ENCODE data around the gene PRKCH. TPM values are rescaled to one million over a fixed set of nuclear protein-coding genes. Genes with fewer than 3 reads are reported as not detected.

PRKCH gene
- total RNA-seq, 2 experiments from 2014 or later: 318 to 343 TPM

GRCh38 chr14:61499991-61500390 is 178.6 kb downstream of the PRKCH start:
- no peak for DNase-seq
- ATAC-seq: no peak
- Mint-ChIP-seq H3K36me3 (ENCODE audit: low read depth) (peaks cover 90% of the 10 kb centered on the region), H3K9me3 (ENCODE audit: insufficient read depth) (peaks cover 6% of the 10 kb centered on the region), H3K4me1 (ENCODE audit: low read depth) (peaks cover 73% of the 10 kb centered on the region), H3K27me3 (ENCODE audit: low read depth) (no peaks in the 10 kb centered on the region), H3K27ac (no peak overlapping the region), H3K4me3 (no peak overlapping the region)
- ChIA-PET POLR2A (no interaction called here), CTCF (interaction anchor here (0.6 to 10.2 kb wide), 6 partner anchors 16 to 338 kb away, joined by 3 to 88 read pairs (median 4); no protein-coding TSS in a partner anchor)

GRCh38 chr14:61501714-61502458 is 180.5 kb downstream of the PRKCH start:
- H3K4me1 Mint-ChIP-seq (ENCODE audit: low read depth): peaks cover 86% of the 10 kb centered on the region

GRCh38 chr14:61502459-61503093 is 181.2 kb downstream of the PRKCH start:
- ChIA-PET CTCF (interaction anchor here (1.2 to 10.2 kb wide), 6 partner anchors 9 to 335 kb away, joined by 3 to 88 read pairs (median 13); no protein-coding TSS in a partner anchor), POLR2A (interaction anchor here (1.2 to 3.5 kb wide), 2 partner anchors 25 to 29 kb away, joined by 5 to 30 read pairs; no protein-coding TSS in a partner anchor)
- H3K36me3 Mint-ChIP-seq (ENCODE audit: low read depth): peaks cover 89% of the 10 kb centered on the region
- peaks cover 85% of the 10 kb centered on the region for H3K4me1 Mint-ChIP-seq (ENCODE audit: low read depth)
- peak overlapping the region; percentile 73 for H3K4me3 Mint-ChIP-seq
- ATAC-seq: no peak
- H3K27ac Mint-ChIP-seq: peak overlapping the region; percentile 97
- H3K9me3 Mint-ChIP-seq (ENCODE audit: insufficient read depth): peaks cover 7% of the 10 kb centered on the region
- no peaks in the 10 kb centered on the region for H3K27me3 Mint-ChIP-seq (ENCODE audit: low read depth)
- DNase-seq: no peak

More at GRCh38 chr14:61501714-61502458, 180.5 kb downstream of the PRKCH start:
- H3K4me3 Mint-ChIP-seq: peak overlapping the region; percentile 73
- H3K27ac Mint-ChIP-seq: peak overlapping the region; percentile 97
- H3K9me3 Mint-ChIP-seq (ENCODE audit: insufficient read depth): peaks cover 7% of the 10 kb centered on the region
- ChIA-PET CTCF (interaction anchor here (0.5 to 10.2 kb wide), 7 partner anchors 9 to 946 kb away, joined by 3 to 88 read pairs (median 9); no protein-coding TSS in a partner anchor), POLR2A (interaction anchor here (1.2 to 3.5 kb wide), 2 partner anchors 25 to 29 kb away, joined by 5 to 30 read pairs; no protein-coding TSS in a partner anchor)
- no peak for DNase-seq
- no peaks in the 10 kb centered on the region for H3K27me3 Mint-ChIP-seq (ENCODE audit: low read depth)
- peaks cover 89% of the 10 kb centered on the region for H3K36me3 Mint-ChIP-seq (ENCODE audit: low read depth)
- ATAC-seq: no peak

- peak overlapping the region; percentile 97 for H3K27ac Mint-ChIP-seq
- ATAC-seq (peak; percentile 82), DNase-seq (peak; percentile 66)
- H3K4me3 Mint-ChIP-seq: peak overlapping the region; percentile 73
- ChIA-PET POLR2A (interaction anchor here (0.6 to 3.5 kb wide), 6 partner anchors 22 to 193 kb away, joined by 3 to 30 read pairs (median 3); partner anchors contain the start of gene HIF1A), CTCF (interaction anchor here (1.0 to 10.2 kb wide), 8 partner anchors 9 to 334 kb away, joined by 3 to 88 read pairs (median 6); no protein-coding TSS in a partner anchor)
- H3K9me3 Mint-ChIP-seq (ENCODE audit: insufficient read depth): peaks cover 7% of the 10 kb centered on the region
- H3K36me3 Mint-ChIP-seq (ENCODE audit: low read depth): peaks cover 93% of the 10 kb centered on the region
- peaks cover 89% of the 10 kb centered on the region for H3K4me1 Mint-ChIP-seq (ENCODE audit: low read depth)
- no peaks in the 10 kb centered on the region for H3K27me3 Mint-ChIP-seq (ENCODE audit: low read depth)
These were observed 181.9 kb downstream of the PRKCH start for GRCh38 chr14:61503167-61503801.

GRCh38 chr14:61504901-61505300 is 183.5 kb downstream of the PRKCH start:
- DNase-seq (no peak), ATAC-seq (no peak)
- Mint-ChIP-seq H3K4me1 (ENCODE audit: low read depth) (peaks cover 88% of the 10 kb centered on the region), H3K4me3 (peak overlapping the region; percentile 35), H3K27ac (peak overlapping the region; percentile 86), H3K9me3 (ENCODE audit: insufficient read depth) (peaks cover 7% of the 10 kb centered on the region), H3K36me3 (ENCODE audit: low read depth) (peaks cover 92% of the 10 kb centered on the region), H3K27me3 (ENCODE audit: low read depth) (no peaks in the 10 kb centered on the region)
- CTCF ChIA-PET: interaction anchor here (4.5 to 10.2 kb wide), 2 partner anchors 26 to 32 kb away, joined by 20 to 88 read pairs; no protein-coding TSS in a partner anchor
- POLR2A ChIA-PET: interaction anchor here (0.8 to 1.6 kb wide), 2 partner anchors 26 to 90 kb away, joined by 4 to 5 read pairs; no protein-coding TSS in a partner anchor

GRCh38 chr14:61505815-61506809 is 184.7 kb downstream of the PRKCH start:
- peak overlapping the region; percentile 5 for H3K4me3 Mint-ChIP-seq
- H3K9me3 Mint-ChIP-seq (ENCODE audit: insufficient read depth): peaks cover 7% of the 10 kb centered on the region
- CTCF ChIA-PET: interaction anchor here (0.8 to 10.2 kb wide), 4 partner anchors 27 to 256 kb away, joined by 3 to 88 read pairs (median 12); partner anchors contain the start of gene SNAPC1
- POLR2A ChIA-PET: interaction anchor here (0.7 to 1.6 kb wide), 4 partner anchors 27 to 770 kb away, joined by 3 to 5 read pairs (median 4); no protein-coding TSS in a partner anchor
- no peaks in the 10 kb centered on the region for H3K27me3 Mint-ChIP-seq (ENCODE audit: low read depth)
- H3K4me1 Mint-ChIP-seq (ENCODE audit: low read depth): peaks cover 92% of the 10 kb centered on the region
- peak overlapping the region; percentile 66 for H3K27ac Mint-ChIP-seq
- DNase-seq: no peak
- no peak for ATAC-seq
- H3K36me3 Mint-ChIP-seq (ENCODE audit: low read depth): peaks cover 89% of the 10 kb centered on the region

GRCh38 chr14:61508526-61508925 is 187.1 kb downstream of the PRKCH start:
- H3K9me3 Mint-ChIP-seq (ENCODE audit: insufficient read depth): peaks cover 7% of the 10 kb centered on the region
- CTCF ChIA-PET: interaction anchor here (0.9 to 10.2 kb wide), 2 partner anchors 30 to 35 kb away, joined by 3 to 88 read pairs; no protein-coding TSS in a partner anchor
- ATAC-seq (no peak), DNase-seq (no peak)
- peak overlapping the region; percentile 75 for H3K27ac Mint-ChIP-seq
- POLR2A ChIA-PET: no interaction called here
- no peaks in the 10 kb centered on the region for H3K27me3 Mint-ChIP-seq (ENCODE audit: low read depth)
- peaks cover 81% of the 10 kb centered on the region for H3K36me3 Mint-ChIP-seq (ENCODE audit: low read depth)
- peaks cover 87% of the 10 kb centered on the region for H3K4me1 Mint-ChIP-seq (ENCODE audit: low read depth)
- H3K4me3 Mint-ChIP-seq: no peak overlapping the region

- Mint-ChIP-seq H3K27me3 (ENCODE audit: low read depth) (no peaks in the 10 kb centered on the region), H3K36me3 (ENCODE audit: low read depth) (peaks cover 79% of the 10 kb centered on the region), H3K4me3 (no peak overlapping the region), H3K4me1 (ENCODE audit: low read depth) (peaks cover 81% of the 10 kb centered on the region), H3K27ac (peak overlapping the region; percentile 75), H3K9me3 (ENCODE audit: insufficient read depth) (no peaks in the 10 kb centered on the region)
- DNase-seq (no peak), ATAC-seq (peak; percentile 52)
- ChIA-PET POLR2A (interaction anchor here (1.0 to 1.5 kb wide), 4 partner anchors 11 to 184 kb away, joined by 3 to 5 read pairs (median 3); partner anchors contain the start of gene HIF1A), CTCF (interaction anchor here (0.7 to 3.2 kb wide), 5 partner anchors 14 to 326 kb away, joined by 3 to 14 read pairs (median 10); partner anchors contain the start of gene HIF1A)
These were observed 189.6 kb downstream of the PRKCH start for GRCh38 chr14:61510736-61511557.

GRCh38 chr14:61511558-61511948 is 190.2 kb downstream of the PRKCH start:
- CTCF ChIA-PET: interaction anchor here (0.7 to 3.2 kb wide), 5 partner anchors 13 to 326 kb away, joined by 3 to 14 read pairs (median 10); partner anchors contain the start of gene HIF1A
- POLR2A ChIA-PET: interaction anchor here (1.2 to 1.5 kb wide), 3 partner anchors 10 to 184 kb away, joined by 3 to 5 read pairs (median 3); partner anchors contain the start of gene HIF1A
- Mint-ChIP-seq H3K4me3 (no peak overlapping the region), H3K36me3 (ENCODE audit: low read depth) (peaks cover 78% of the 10 kb centered on the region), H3K27ac (peak overlapping the region; percentile 75), H3K27me3 (ENCODE audit: low read depth) (no peaks in the 10 kb centered on the region), H3K4me1 (ENCODE audit: low read depth) (peaks cover 80% of the 10 kb centered on the region), H3K9me3 (ENCODE audit: insufficient read depth) (no peaks in the 10 kb centered on the region)
- DNase-seq: no peak
- peak; percentile 51 for ATAC-seq
